Body of pancreas (tissue), 4 donors: ENCODE data around the gene SORT1.

ENCODE experiments used
- POLR2A ChIP-seq, 3 donors: fragments of 450-650 bp; IDR thresholded peaks; one replicate each; pipeline ENCODE4 v1.6.1; 2016; ENCODE audit warnings: antibody characterized with exemption in 3 of 3, mild to moderate bottlenecking in 2 of 3
- TF ChIP-seq, protein P1 (sequence below), 7 experiments: fragments of 450-650 bp in 4 of 7; fragments of 200-600 bp in 3 of 7; sonication (generic) in 3 of 7; IDR thresholded peaks; one replicate each; pipeline ENCODE4 v1.5.1; 2016 to 2019; ENCODE audit warnings: antibody characterized with exemption in 7 of 7

DNA sequence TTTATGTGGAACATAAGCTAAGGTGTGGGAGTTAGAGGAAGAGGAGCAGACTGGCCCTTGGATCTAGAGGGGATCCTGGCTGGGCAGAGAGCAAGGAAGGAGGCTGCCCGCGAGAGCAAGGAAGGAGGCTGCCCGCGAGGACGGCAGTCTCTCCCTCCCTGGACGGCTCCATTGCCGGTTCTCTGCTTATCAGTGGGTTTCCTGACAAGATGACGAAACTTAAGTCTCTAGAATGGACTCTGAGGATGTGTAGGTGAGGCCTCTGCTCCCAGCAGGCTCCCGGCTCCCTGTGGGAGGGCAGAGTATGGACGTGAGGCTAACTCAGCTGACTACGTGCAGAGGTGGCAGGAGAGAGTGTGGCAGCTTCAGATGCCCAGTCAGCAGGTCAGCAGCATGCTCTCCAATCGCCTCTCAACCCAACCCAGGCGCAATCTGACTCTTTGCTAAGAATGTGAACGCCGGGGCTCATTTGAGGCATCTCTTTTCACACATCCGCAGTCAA, 97.0 kb downstream of the SORT1 start:
- TF ChIP-seq, protein P1, sequence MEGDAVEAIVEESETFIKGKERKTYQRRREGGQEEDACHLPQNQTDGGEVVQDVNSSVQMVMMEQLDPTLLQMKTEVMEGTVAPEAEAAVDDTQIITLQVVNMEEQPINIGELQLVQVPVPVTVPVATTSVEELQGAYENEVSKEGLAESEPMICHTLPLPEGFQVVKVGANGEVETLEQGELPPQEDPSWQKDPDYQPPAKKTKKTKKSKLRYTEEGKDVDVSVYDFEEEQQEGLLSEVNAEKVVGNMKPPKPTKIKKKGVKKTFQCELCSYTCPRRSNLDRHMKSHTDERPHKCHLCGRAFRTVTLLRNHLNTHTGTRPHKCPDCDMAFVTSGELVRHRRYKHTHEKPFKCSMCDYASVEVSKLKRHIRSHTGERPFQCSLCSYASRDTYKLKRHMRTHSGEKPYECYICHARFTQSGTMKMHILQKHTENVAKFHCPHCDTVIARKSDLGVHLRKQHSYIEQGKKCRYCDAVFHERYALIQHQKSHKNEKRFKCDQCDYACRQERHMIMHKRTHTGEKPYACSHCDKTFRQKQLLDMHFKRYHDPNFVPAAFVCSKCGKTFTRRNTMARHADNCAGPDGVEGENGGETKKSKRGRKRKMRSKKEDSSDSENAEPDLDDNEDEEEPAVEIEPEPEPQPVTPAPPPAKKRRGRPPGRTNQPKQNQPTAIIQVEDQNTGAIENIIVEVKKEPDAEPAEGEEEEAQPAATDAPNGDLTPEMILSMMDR (IDR thresholded peaks at IDR 0.05), result no peak
- TF ChIP-seq POLR2A (IDR thresholded peaks at IDR 0.05), result no peak
